Upper lobe of right lung (tissue), 1 donor: ENCODE measurements around the gene MACF1. TPM values are rescaled to one million over a fixed set of nuclear protein-coding genes. Genes with fewer than 3 reads are reported as not detected.
"Not testable (repeated sequence)": the region's sequence is repeated elsewhere in the genome, so short reads cannot be mapped to it uniquely, and the experiment has no call there.

ENCODE experiments used
- ATAC-seq: fragments of 200-7000 bp; cut with Tn5 transposase; one replicate; pipeline ENCODE4 v1.9.1; 2020; ENCODE audit warnings: mild to moderate bottlenecking, moderate library complexity
- DNase-seq: peaks from one replicate; pipeline ENCODE4 v3.0.0-alpha.2; 2020
- H3K27ac ChIP-seq: fragments of 200-600 bp; one replicate; pipeline ENCODE4 v1.8.0; 2022
- H3K27me3 ChIP-seq: fragments of 200-600 bp; one replicate; pipeline ENCODE4 v1.8.0; 2022; ENCODE audit warnings: mild to moderate bottlenecking
- H3K36me3 ChIP-seq: fragments of 200-600 bp; one replicate; pipeline ENCODE4 v1.8.0; 2022
- H3K4me1 ChIP-seq: fragments of 200-600 bp; one replicate; pipeline ENCODE4 v1.8.0; 2022
- H3K4me3 ChIP-seq: fragments of 200-600 bp; one replicate; pipeline ENCODE4 v1.8.0; 2022; ENCODE audit warnings: mild to moderate bottlenecking
- H3K9me3 ChIP-seq: fragments of 200-600 bp; one replicate; pipeline ENCODE4 v1.8.0; 2022
- intact Hi-C: fragments of 100-400 bp; cut with DNase I; formaldehyde crosslinking; loops from one replicate; pipeline ENCODE4 v1.11.0; 2022
- total RNA-seq: library from RNA; stranded (reverse); fragmentation: NEBNext Ultra II Directional; extraction: Animal tissue kit (Norgen Biotek cat#: 25700); gene quantifications from one replicate; pipeline ENCODE4 v1.2.1, GENCODE V29; 2021
- TF ChIP-seq, protein P1 (sequence below): fragments of 200-600 bp; IDR thresholded peaks from one replicate; pipeline ENCODE4 v1.8.0; 2022; ENCODE audit warnings: antibody characterized with exemption
- donor health status: DM: no; HTN: yes; CAD: no; lungs with severe emphysema.

Gene MACF1
- total RNA-seq, 1 donor from 2014 or later = 814 TPM

DNA sequence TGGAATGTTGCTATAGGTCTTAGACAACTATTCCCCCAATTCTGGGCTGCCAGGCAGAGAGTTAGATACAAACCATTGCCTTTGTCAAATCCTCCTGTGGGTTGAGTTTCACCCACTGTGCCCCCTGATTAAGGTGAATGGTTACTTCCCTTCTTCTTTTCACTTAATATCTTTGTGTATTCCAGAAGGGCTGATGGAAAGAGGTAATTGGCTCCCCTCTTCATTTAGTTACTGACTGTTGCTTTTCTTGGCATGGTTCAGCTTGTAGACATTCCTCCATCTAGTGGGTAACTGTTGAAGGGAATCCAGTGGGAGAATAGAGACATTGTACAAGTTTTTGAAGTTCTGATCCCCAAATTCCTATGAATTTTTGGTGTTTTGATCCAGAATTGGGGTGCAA, 43.8 kb upstream of the MACF1 start:
- H3K36me3 ChIP-seq = no peaks in the 10 kb centered on the region
- DNase-seq = no peak
- no peaks in the 10 kb centered on the region for H3K9me3 ChIP-seq
- TF ChIP-seq, protein P1, sequence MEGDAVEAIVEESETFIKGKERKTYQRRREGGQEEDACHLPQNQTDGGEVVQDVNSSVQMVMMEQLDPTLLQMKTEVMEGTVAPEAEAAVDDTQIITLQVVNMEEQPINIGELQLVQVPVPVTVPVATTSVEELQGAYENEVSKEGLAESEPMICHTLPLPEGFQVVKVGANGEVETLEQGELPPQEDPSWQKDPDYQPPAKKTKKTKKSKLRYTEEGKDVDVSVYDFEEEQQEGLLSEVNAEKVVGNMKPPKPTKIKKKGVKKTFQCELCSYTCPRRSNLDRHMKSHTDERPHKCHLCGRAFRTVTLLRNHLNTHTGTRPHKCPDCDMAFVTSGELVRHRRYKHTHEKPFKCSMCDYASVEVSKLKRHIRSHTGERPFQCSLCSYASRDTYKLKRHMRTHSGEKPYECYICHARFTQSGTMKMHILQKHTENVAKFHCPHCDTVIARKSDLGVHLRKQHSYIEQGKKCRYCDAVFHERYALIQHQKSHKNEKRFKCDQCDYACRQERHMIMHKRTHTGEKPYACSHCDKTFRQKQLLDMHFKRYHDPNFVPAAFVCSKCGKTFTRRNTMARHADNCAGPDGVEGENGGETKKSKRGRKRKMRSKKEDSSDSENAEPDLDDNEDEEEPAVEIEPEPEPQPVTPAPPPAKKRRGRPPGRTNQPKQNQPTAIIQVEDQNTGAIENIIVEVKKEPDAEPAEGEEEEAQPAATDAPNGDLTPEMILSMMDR = peak; percentile 24
- intact Hi-C loops = no loop called here
- H3K4me3 ChIP-seq = peak overlapping the region; percentile 47
- H3K27me3 ChIP-seq = no peaks in the 10 kb centered on the region
- peak overlapping the region; percentile 84 for H3K27ac ChIP-seq
- no peak for ATAC-seq
- H3K4me1 ChIP-seq = peaks cover 41% of the 10 kb centered on the region

DNA sequence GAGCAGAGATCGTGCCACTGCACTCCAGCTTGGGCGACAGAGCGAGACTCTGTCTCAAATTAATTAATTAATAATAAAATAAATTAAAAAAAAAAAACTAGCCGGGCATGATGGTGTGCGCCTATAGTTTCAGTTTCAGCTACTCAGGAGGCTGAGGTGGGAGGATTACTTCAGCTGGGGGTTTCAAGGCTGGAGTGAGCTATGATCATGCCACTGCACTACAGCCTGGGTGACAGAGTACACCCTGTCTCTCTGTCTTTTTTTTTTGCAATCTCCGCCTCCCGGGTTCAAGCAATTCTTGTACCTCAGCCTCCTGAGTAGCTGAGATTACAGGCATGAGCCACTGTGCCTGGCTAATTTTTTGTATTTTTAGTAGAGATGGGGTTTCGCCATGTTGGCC, 42.7 kb upstream of the MACF1 start:
- DNase-seq, ATAC-seq: not testable (repeated sequence)
- H3K4me1 ChIP-seq = peaks cover 48% of the 10 kb centered on the region

DNA sequence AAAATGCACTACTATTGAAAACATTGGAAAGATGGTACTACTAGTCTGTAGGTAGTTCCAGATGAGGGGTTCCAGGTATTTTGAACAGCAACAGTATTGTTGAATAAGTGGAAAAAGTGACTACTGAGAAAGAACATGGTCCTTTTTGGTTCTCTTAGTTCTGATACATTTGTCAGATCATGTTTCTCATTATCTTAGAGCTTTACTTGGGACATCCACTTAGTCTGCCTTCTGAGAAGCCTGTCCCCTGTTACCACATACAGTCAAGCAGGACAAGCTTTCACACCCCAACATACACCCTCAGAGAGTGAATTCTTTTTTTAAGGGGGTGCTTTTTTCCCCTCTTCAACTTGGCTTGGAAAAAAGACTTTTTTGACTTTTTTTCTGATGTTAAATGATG, 41.0 kb upstream of the MACF1 start:
- no peaks in the 10 kb centered on the region for H3K27me3 ChIP-seq
- no peaks in the 10 kb centered on the region for H3K36me3 ChIP-seq
- H3K27ac ChIP-seq = peak overlapping the region; percentile 36
- ATAC-seq = no peak
- TF ChIP-seq, protein P1 = no peak
- H3K9me3 ChIP-seq = no peaks in the 10 kb centered on the region
- H3K4me1 ChIP-seq = peaks cover 43% of the 10 kb centered on the region
- intact Hi-C loops = no loop called here
- DNase-seq = no peak
- peak overlapping the region; percentile 47 for H3K4me3 ChIP-seq

More for the DNA sequence above, 42.7 kb upstream of the MACF1 start:
- intact Hi-C loops, H3K9me3 ChIP-seq, H3K27me3 ChIP-seq, H3K36me3 ChIP-seq: not testable (repeated sequence)
- peak overlapping the region; percentile 47 for H3K4me3 ChIP-seq
- peak overlapping the region; percentile 84 for H3K27ac ChIP-seq

DNA sequence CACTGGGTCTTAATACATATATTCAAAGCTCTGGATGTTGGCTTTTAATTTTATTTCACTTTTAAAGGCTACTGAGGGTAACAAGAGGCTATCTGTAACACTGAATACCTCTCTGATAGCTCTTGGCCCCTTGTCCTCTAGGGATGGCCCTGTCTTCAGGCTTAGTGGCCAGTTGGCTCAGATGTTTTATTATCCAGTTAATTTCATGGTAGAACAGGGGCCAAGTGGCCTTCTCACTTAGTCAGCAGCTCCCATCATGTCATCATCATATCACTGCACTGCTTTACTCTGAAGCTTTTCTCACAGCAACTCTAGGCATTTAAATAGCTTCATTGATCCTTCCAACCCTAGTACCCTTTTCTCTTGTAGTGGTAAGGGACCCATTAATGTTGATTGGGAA, 40.2 kb upstream of the MACF1 start:
- Histone ChIP-seq H3K4me1 (peaks cover 43% of the 10 kb centered on the region), H3K9me3 (no peaks in the 10 kb centered on the region), H3K36me3 (no peaks in the 10 kb centered on the region), H3K27me3 (no peaks in the 10 kb centered on the region), H3K27ac (peak overlapping the region; percentile 55), H3K4me3 (peak overlapping the region; percentile 47)
- TF ChIP-seq, protein P1 = no peak
- ATAC-seq (no peak), DNase-seq (no peak)
- intact Hi-C loops = no loop called here

DNA sequence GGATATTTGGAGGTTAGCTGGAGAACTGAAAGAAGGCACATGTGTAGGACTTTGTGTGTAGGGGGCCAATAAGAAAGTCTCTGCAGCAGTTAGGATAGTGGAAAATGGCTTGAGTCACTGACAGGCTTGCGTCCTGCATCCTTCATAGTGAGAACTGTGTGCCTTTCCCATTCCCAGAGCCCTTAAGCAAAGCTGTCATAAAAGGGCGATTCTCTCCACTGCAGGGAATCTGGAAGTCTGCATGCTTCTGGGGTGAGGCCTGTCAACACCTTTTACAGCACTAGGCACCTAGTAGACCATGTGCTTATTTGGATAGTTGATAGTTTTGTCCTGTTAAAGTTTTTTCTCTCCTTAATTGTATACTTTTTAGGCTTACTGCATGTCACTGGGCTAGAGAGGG, 39.4 kb upstream of the MACF1 start:
- TF ChIP-seq, protein P1 = no peak
- ATAC-seq (no peak), DNase-seq (no peak)
- peak overlapping the region; percentile 55 for H3K27ac ChIP-seq
- intact Hi-C loops = no loop called here
- peaks cover 46% of the 10 kb centered on the region for H3K4me1 ChIP-seq
- no peaks in the 10 kb centered on the region for H3K9me3 ChIP-seq
- no peaks in the 10 kb centered on the region for H3K36me3 ChIP-seq
- no peaks in the 10 kb centered on the region for H3K27me3 ChIP-seq
- peak overlapping the region; percentile 47 for H3K4me3 ChIP-seq

DNA sequence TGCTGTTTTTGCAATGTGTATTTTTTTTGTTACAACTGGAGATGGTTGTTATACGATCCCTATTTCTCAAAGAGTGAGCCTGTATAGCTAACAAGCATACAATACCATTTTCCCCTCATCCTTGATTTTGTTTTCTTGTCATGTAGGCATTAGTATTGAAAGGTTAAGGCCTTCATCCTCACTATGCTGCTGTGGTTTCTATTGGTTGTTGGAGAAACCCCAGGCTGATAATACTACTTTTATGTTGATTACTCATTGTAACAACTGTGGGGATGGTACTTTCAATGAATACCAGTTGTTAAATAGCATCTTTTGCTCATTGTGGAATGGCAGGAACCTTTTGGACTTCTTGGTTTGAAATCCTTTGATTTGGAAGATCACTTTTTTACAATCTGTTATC, 39.0 kb upstream of the MACF1 start:
- TF ChIP-seq, protein P1 = no peak
- ATAC-seq (no peak), DNase-seq (no peak)
- intact Hi-C loops = no loop called here
- no peaks in the 10 kb centered on the region for H3K9me3 ChIP-seq
- peaks cover 48% of the 10 kb centered on the region for H3K4me1 ChIP-seq
- H3K27me3 ChIP-seq = no peaks in the 10 kb centered on the region
- H3K27ac ChIP-seq = peak overlapping the region; percentile 55
- H3K4me3 ChIP-seq = peak overlapping the region; percentile 47
- H3K36me3 ChIP-seq = no peaks in the 10 kb centered on the region
